ENCODE results near the gene ALKBH6.

ALKBH6 gene

DNA sequence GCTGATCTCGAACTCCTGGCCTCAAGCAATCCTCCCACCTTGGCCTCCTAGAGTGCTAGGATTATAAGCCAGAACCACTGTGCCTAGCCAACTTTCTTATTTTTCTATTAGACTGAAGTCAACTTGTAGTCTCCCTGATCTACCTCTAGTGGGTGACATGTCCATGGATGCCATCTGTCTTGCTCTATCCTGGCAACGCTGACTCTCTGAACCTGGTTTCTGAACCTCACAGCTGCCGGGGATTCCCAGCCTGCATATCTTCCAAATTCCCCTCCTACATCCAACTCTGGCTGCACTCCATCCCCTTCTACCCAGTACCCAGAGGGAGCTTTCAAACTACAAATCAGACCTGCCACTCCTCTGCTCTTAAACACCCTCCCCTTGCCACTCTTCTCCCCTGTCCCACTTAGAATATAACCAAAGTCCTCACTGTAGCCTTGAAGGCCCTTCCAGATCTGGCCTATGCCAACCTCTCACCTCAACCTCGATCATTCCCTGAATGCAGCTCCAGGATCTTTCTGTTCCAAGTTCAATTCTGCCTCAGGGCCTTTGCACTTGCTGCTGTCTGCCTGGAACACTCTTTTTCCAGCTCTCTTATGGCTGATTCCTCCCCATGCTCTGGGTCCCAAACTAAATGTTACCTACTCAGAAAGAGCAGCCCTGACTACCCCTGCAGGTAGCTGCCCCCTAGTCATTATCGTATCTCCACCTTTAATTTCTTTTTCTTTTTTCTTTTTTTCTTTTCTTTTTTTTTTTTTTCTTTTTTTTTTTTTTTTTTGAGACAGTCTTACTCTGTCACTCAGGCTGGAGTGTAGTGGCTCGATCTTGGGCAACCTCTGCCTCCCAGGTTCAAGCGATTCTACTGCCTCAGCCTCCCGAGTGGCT is 16.5 kb upstream of the ALKBH6 start:
- DNase-seq, result no peak

DNA sequence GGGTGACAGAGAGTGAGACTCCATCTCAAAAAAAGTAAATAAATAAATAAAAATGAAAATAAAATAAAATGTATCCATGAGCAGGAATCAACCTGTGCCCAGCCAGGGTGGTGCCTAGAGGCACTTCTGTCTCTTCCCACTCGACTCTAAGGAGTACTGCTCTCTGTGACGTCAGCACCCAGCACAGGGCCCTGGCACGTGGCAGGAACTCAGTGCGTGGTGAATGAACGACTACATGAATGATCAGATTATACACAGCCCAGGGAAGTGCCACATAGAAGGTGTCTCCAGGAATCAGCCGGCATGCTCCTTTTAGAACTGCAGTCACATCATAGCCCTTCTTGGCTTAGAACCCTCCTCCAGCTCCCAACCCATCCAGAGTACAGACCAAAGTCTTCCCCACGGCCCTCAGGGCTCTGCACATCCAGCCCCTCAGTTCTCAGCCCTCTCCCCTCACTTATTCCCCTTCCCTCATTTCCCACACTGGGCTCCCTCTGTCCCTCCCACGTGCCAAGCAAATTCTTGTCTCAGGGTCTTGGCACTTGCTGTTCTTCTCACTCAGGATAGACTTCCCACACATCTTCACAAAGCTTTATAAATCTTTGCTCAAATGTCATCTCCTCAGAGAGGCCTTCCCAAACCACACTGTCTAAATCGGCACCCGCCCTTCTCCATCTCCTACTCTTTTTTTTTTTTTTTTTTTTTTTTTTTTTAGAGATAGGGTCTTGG is 14.5 kb upstream of the ALKBH6 start:
- no peak for DNase-seq

DNA sequence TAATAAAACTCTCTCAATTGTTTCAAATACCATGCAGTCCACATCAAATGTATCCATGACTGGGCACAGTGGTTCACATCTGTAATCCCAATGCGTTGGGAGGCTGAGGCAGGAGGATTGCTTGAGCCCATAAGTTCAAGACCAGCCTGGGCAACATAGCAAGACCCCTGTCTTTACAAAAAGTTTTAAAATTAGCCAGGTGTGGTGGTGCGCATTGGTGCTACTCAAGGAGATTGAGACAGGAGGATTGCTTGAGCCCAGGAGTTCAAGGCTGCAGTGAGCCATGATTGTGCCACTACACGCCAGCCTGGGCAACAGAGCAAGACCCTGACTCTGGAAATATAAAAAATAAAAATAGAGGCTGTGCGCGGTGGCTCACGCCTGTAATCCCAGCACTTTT is 13.7 kb upstream of the ALKBH6 start:
- DNase-seq, result no peak

DNA sequence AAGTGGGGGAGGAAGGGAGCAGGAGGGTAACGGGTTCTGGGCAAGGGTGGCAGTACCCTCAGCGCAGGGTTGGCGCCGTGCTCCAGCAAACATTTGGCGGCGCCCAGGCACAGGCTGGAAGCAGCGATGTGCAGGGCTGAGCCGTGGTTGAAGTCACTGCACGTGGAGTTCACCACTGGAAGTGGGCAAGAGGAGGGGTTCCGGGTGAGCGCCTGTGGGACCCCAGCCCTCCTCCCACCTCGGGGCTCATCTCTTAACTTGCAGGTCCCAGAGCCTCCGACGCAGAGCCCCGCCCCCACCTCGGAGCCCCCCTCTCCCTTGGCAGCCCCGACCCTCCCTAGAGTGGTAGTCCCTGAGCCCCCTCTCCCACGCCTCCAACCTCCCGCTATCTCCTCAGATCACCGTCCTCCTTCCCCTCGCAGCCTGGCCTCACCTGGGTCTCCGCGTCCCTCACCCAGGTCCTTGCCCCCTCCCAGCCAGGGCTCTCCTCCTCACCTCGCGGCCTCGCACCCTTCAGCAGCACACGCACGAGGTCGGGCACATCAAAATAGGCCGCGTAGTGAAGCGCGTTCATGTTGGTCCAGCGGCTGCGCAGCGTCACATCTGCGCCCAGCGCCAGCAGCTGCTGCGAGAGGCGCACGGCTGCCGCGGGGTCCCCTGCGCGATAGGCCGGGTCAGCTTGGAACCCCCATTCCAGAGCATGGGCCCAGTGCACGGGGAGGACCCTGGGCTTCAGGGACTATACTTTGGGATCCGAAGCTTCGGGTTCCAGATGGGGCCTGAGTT is 12.3 kb upstream of the ALKBH6 start:
- DNase-seq, result no peak

DNA sequence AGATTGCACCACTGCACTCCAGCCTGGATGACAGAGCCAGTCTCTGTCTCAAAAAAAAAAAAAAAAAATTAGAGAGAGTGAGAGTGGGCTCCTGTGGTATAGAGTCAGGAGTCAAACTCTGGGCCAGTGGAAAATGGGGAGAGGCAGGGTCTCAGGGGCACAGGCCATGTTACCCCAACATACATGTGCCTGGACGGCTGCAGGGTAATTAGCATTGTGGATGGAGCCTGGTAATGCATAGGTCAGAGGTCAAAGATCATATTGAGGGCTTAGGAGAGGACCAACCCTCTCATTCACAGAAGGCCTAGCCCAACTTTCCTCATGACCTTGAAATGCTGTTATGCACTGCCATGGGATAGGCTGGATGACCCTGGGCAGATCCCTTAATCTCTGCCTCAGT is 11.5 kb upstream of the ALKBH6 start:
- no peak for DNase-seq

DNA sequence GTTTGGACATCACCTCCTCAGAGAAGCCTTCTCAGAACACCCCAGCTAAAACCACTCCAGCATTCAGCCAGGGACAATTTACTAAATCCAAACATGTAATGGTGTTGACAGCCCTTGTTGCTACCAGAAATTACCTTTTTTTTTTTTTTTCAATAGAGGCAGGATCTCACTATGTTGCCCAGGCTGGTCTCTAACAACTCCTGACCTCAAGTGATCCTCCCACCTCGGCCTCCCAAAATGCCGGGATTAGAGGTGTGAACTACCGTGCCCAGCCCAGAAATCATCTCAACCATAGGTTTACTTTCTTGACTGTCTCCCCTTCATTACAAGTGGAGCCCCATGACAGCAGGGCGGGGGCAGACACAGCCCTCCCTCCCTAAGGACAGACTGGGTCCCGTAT is 9.4 kb upstream of the ALKBH6 start:
- DNase-seq, result no peak

DNA sequence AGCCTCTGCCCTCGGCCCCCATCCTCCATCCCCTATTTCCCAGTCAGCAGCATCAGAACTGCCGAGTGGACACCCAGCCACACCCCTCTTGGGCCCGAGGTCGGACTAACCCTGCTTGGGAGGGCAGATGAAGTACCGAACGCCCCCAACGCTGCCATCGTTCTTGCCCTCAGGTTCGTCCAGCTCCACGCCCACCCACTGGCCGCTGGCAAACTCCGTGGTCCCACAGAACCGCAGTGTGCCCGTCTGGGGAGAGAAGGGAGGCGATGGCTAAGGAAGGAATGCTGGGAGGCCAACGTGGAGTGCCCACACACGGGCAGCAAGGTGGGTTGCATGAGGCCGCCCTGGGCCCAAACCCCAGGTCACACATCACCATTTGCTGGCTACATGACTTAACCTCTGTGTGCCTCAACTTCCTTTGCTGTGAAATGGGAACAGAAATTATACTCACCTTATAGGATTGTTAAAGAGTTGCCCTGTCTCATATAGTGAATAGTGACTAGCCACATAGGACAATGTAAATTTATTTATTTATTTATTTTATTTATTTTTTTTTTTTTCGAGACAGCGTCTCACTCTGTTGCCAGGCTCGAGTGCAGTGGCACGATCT is 5.2 kb upstream of the ALKBH6 start:
- DNase-seq, result no peak

DNA sequence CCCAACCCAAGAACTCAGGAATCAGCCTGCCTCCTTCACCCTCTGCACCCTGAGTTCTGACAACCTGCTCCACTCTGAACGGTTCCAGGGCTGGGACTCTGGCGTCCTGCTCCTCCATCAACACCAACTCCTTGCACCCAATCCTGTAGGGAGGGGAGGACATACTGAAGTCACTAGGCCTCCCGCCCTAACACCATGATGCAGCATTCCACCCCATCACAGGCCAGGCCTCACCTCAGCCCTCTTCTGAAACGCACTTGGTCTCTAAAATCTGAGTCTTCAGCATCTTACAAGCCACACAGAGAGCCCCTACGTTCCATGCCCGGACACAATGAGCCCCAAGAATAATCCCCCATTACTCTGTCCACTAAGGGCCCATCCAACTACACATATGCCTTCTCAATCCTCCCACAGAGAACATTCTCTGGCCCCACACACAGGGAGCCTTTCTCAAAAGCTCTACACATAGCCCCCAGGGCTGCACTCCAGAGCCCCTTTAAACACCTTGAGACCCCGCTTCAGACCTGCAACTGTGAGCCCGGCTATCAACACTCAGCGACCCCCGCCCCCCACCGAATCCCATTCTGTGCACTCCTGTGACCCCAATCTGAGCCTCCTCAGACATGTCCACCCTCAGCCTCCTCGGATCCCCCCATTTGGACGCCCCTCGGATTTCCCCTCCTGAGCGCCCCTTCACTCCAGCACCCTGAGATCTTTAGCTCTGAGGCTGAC is 567 bp downstream of the ALKBH6 start:
- DNase-seq, result no peak

DNA sequence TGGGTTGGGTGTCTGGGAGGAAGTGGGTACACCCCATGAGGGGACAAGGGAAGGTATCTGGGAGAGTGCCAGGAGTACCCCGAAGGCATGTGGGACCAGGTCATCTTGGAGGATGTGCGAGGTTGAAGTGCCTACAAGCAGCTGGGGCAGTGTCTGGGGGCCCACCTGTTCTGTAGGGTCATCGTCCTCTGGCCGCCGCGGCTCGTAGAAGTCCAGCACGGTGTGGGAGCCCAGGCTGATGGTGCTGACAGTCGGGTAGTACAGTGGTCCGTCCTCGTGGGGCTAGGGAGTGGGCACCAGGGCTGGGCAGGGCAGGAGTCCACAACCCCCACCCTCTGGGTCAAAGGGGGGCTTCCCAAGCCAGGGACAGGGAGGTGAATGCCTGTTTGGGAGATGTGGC is 3.6 kb downstream of the ALKBH6 start:
- DNase-seq, result no peak

DNA sequence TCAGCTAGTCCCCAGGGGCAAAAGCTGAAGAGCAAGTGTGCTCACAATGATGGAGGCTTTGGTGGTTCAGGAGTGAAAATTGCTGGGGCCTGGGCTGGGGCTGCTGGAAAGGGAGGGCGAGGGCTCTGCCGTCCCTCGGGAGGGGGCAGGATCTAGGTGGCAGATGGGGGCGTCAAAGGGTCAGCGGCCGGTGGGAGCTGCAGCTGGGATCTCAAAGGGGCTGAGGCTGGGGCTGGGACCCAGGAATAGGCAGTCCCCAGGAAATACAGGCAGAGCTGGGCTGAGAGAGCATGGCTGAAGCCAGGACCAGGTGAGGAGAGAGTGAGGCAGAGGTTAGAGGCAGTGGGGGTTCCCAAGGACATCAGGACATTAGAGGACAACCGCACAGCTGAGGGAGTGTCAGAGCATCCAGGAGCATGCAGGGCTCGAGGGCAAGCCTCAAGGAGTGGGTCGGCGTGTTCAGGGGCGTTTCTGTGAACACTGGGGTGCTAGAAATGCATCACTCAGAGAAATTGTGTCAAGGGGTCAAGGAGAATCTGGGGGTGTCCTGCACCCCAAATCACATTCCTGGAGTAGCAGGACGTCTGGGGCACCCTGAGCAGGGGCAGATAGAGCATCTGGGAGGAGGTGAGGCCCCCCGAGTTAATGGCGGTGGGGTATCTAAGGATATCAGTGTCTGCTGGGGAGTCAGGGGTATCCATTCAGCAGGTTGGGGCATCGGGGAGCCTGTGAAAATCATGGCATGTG is 4.2 kb downstream of the ALKBH6 start:
- no peak for DNase-seq

DNA sequence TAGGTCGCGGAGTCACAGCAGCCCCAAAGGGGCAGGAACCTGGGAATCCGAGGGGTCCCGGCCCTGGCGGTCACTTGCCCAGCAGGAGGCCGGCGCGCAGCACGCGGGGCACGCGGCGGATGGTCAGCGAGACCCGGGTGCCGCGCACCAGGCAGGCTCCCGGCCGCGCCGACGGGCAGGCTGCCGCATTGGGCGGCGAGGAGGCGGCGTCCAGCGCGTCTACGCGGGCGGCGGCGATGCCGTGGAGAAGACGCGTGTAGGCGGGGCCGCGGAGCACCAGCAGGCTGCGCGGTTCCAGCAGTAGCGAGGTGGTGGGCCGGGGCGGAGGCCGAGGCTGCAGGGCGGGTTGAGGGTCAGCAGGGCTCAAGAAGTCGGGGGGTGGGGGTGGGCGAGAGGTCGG is 4.8 kb downstream of the ALKBH6 start:
- DNase-seq, result no peak

DNA sequence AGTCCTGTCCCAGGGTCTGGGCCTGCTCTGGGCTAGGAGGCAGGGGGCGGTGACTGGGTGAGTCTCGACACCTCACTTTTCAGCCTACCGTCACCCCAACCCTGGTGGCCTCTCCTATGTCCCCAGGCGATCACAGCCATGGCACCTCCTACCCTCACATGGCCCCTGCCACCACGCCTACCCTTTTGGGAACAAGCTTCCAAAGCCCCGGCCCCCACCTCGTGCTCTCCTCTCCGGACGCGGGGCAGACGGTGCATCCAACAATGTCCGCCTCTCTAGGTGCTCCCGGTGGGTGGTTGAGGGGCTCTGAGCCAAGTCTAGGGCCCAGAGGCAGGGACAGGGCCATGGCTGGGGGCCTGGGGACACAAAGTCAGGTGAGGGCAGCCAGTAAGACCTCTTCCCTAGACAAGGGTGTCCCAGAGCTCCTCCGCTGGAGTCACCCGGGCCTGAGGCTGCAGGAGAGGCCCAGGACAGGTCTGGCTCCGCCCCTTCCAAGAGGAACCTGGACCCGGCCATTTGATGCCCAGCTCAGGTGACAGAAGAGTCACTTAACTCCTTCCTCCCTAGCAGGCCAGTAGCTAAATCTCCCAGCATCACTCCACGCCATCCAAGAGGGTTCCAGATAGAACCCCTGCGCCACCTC is 5.6 kb downstream of the ALKBH6 start, which contains the start of gene SYNE4:
Gene SYNE4, minus strand, starts transcription at position 478 of the 643 bp plus-strand sequence. Its CDS starts 132 bp downstream, at position 346.
- no peak for DNase-seq

DNA sequence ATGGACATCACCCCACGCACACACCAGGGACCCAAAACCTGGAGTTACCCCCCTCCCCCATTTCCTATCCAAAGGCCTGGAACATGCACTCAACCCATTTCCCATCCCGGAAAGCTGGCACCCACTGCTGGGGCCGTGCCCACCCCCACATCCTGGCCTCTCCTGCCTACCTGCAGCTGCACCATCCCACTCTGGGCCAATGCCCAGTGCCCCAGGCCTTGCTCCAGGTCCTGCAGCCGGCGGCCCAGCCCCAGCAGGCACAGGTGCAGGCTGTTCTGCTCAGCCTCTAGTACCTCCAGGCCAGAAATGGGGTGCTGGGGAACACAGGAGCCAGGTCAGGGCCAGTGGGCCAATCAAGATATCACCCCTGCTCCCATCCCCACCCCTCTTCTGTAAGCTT is 7.1 kb downstream of the ALKBH6 start:
- DNase-seq, result no peak

DNA sequence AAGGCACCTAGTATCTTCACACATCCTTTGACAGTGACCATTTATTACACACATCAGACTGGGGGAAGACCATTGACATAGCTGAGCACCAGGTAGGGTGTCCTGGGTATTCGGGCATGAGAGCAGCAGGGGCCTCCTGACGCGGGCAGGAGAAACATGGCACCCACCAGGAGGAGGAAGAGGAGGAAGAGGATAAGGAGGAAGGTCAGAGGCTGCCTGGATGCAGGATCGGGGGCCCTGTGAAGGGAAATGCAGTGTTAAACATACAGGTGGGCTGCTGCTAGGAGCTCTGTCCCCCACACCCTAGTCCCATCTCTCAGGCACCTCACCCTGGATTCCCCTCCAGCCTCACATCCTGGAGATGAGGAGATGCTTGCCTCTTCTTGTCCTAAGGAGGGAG is 10.7 kb downstream of the ALKBH6 start:
- DNase-seq, result no peak

DNA sequence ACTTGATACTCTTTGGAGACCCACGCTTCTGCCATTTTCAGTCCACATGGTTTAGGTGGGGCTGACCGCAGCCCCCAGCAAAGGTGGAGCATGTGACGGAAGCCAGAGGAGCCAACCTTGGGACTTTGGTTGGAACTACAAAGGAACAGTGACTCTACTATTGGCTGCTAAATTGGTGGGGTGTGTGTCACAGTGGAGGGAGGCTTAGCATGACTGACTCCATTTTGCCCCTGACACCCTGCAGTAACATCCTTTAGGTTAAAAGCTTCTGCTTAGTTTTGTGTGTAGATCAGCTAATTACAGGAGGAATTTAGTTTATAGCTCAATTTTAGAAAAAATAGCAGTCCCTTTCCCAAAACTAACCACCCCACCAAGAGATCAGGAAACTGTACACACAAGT is 12.4 kb downstream of the ALKBH6 start:
- DNase-seq, result no peak

DNA sequence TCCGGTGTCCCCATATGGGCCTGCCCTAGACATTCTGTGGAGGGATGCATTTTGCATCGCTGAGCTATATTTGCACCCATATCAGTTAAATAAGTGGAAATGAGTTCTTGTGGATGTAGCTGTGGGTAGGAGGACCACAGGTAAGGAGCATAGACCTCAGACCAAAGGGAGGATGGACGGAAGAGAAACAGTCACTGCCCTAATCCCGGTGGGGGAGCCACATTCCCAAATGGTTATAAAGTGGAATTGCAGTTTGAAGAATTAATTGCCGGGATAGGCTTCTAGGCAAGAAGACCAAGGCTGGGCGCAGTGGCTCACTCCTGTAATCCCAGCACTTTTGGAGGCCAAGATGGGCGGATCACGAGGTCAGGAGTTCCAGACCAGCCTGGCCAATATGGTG is 17.2 kb downstream of the ALKBH6 start:
- DNase-seq, result no peak

DNA sequence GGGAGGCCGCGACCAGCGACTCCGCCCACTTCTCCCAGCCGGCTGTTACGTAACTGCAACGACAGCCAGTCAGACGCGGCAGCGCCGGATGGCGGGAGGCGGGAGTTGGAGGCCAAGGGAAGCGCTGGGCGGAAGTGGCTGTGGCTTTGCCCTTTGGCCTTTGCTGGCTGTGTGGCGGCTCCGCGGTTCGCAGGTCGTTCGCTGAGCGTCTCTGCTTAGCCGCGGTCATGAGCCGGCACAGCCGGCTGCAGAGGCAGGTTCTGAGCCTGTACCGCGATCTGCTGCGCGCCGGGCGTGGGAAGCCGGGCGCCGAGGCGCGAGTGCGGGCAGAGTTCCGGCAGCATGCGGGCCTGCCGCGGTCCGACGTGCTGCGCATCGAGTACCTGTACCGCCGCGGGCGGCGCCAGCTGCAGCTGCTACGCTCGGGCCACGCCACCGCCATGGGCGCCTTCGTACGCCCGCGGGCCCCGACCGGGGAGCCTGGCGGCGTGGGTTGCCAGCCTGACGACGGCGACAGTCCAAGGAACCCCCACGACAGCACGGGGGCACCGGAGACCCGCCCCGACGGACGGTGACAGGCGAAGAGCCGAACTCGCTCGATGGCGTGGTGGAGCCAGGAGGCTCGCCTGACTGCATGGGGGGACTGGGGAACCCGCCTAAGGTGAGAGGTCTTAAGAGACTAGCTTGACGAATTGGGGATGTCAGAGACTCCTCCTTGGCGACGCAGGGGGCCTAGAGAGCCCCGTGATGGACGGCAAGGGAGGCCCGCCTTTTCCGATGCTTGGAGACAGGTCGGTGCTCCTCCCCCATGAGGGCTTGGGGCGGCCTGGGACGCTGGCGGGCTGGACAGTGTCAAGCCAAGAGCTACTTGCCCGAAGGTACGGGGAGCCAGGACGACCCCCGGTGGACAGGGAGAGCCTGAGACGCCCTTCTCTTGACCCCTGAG is 18.7 kb downstream of the ALKBH6 start, which contains the start of gene SDHAF1:
Gene SDHAF1, plus strand, starts transcription at position 141 of the 946 bp plus-strand sequence. Its CDS starts 87 bp downstream, at position 228.
- no peak for DNase-seq

DNA sequence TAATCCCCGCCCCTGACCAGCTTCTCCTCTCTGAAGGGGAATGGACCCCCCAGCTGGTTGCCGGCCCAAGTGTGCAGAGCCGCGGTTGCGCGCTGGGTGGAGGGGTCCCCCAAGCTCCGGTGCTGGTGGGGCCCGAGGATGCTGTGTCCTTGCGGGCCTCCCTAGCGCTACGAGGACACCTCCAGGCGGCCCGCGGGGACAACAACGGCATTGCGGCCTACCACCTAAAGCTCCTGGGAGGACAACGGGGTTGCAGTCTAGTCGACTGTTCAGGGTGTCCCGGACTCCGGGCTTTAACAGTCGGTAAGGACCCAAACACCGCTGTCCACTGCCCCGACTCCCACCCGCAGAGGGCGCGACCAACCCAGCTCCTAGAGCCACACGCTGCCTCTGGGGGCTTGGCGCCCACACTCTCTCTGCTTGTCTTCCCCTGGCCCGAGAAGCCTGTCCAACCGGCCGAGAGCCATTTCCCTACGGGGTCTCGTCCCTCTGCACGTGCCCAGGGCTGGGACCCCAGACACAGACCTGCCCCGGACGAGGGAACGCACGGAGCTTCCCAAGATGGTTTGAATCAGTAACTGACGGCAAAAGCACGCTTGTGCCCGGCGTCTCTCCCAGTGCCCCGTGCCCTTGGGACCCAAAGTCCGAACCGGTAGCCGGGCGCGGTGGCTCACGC is 20.0 kb downstream of the ALKBH6 start:
- no peak for DNase-seq
